ENCODE results near the gene MEX3D. TPM values are rescaled to one million over a fixed set of nuclear protein-coding genes. Genes with fewer than 3 reads are reported as not detected.

MEX3D gene
- total RNA-seq, 4 donors from 2014 or later, result 18.8 to 47.8 (median 28.7) TPM

DNA sequence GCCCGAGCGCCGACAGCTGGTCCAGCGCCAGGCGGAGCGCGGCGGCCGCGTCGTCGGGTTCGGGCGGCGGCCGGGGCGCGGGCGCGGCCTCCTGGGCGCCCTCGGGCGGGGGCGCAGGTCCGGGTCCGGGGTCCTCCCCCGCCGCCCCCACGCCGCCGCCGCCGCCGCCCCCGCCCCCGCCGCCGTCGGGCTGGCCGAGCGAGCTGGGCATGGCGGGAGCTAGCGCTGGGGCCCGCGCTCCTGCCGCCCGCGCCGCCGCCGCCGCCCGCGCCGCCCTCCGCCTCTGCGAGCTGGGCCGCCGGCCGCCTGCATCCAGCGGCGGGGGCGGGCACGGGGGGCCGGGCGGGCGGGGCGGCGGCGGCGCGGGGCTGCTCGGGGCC is 287 bp downstream of the MEX3D start:
- no peak for TF ChIP-seq POLR2A (IDR thresholded peaks at IDR 0.05)
- no peak for TF ChIP-seq EP300 (IDR thresholded peaks at IDR 0.05)
- TF ChIP-seq, protein P1, sequence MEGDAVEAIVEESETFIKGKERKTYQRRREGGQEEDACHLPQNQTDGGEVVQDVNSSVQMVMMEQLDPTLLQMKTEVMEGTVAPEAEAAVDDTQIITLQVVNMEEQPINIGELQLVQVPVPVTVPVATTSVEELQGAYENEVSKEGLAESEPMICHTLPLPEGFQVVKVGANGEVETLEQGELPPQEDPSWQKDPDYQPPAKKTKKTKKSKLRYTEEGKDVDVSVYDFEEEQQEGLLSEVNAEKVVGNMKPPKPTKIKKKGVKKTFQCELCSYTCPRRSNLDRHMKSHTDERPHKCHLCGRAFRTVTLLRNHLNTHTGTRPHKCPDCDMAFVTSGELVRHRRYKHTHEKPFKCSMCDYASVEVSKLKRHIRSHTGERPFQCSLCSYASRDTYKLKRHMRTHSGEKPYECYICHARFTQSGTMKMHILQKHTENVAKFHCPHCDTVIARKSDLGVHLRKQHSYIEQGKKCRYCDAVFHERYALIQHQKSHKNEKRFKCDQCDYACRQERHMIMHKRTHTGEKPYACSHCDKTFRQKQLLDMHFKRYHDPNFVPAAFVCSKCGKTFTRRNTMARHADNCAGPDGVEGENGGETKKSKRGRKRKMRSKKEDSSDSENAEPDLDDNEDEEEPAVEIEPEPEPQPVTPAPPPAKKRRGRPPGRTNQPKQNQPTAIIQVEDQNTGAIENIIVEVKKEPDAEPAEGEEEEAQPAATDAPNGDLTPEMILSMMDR (IDR thresholded peaks at IDR 0.05), result no peak
- no peak for TF ChIP-seq POLR2AphosphoS5 (IDR thresholded peaks at IDR 0.05)
- H3K4me3 ChIP-seq, result peak overlapping the region in 1 of 2 donors; percentile 82
- no peaks in the 10 kb centered on the region for H3K9me3 ChIP-seq
- H3K27me3 ChIP-seq, result no peaks in the 10 kb centered on the region
- peak; percentile 39 for ATAC-seq
- no CpG with 5 or more reads among the region's 73 CpGs for WGBS, 2 donors (ENCODE audit: low coverage in 1 of 2)
- peaks cover 0 to 27% (median 11%) of the 10 kb centered on the region in 3 donors for H3K4me1 ChIP-seq
- no peaks in the 10 kb centered on the region for H3K36me3 ChIP-seq
- peak overlapping the region in 3 of 4 donors; percentile 92 to 93 (median 93) for H3K27ac ChIP-seq

DNA sequence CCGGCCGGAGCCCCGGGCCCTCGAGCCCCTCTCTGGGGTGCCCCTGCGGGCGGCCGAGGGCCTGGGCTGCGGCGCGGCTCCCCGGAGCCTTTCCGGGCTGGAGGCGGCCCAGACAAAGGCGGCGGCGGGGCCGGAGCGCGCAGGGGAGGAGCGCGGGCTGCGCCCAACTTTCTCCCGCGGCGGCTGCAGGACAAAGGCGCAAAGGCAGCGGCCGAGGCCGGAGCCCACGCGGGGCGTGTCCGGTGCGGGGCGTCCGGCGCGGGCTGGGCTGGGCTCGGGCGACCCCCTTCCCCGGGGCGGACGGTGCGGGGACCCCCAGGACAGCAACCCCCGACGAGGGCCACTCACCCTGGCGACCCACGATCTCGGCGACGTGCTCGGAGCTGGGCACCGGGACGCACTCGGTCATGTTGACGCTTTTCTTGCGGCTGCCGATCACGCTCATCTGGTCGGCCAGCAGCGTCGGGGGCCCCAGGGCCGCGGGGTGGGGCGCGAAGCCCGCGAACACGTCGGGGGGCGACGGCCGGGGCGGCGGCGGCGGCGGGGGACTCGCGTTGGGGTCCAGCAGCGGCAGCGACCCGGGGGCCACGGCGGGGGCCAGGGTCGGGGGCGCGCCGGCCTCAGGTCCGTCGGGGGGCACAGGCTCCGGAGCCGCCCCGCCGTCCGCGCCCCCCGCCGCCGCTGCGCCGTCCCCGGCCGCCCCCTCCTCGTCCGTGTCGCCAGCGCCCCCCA is 843 bp downstream of the MEX3D start:
- peak overlapping the region; percentile 45 to 82 for H3K4me3 ChIP-seq
- H3K27me3 ChIP-seq, result no peaks in the 10 kb centered on the region
- H3K27ac ChIP-seq, result peak overlapping the region; percentile 51 to 93 (median 92)
- TF ChIP-seq POLR2A (IDR thresholded peaks at IDR 0.05) (peak in 1 of 2 donors; percentile 24), POLR2AphosphoS5 (IDR thresholded peaks at IDR 0.05) (no peak), EP300 (IDR thresholded peaks at IDR 0.05) (no peak)
- TF ChIP-seq, protein P1 (IDR thresholded peaks at IDR 0.05), result peak in 1 of 4 experiments; percentile 7
- peak; percentile 24 for ATAC-seq
- H3K36me3 ChIP-seq, result peaks cover 0 to 5% of the 10 kb centered on the region in 2 donors
- WGBS, 2 donors (ENCODE audit: low coverage in 1 of 2), result no CpG with 5 or more reads among the region's 108 CpGs
- H3K4me1 ChIP-seq, result peaks cover 0 to 27% (median 11%) of the 10 kb centered on the region in 3 donors
- no peaks in the 10 kb centered on the region for H3K9me3 ChIP-seq

DNA sequence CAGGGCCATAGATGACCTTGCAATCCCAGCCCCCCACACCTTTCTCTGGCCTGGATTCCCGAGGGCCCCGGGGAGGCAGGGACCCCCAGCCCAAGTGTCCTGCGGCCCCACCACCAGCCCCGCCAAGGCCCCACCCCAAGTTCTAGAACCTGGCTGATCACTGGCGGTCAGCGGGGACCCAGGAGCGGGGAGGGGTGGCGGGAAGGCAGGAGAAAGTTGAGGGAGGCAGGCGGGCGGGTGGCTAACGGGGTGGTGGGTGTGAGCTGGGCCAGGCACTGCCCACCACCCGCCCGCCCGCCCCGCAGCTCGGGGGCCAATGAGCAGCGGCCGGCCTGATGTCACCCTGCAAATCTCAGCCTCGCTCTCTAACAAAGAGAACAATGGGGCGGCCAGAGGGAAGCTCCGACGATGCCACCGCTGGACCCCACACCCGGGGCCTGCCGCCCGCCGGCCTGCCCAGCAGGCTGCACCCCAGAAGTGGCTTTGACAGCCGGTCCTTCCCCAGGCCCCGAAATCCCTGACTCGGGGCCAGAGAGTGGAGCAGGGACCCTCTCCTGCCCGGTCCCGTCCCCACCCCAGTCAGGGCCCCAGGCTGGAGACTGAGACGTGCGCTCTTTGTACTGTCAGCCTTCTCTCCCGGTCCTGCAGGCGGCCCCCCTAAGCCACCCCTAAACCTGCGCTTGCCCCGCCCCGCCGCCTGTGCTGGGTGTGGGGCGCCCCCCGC is 1.6 kb downstream of the MEX3D start:
- peak overlapping the region; percentile 51 to 93 (median 92) for H3K27ac ChIP-seq
- no CpG with 5 or more reads among the region's 42 CpGs for WGBS, 2 donors (ENCODE audit: low coverage in 1 of 2)
- peaks cover 0 to 27% (median 11%) of the 10 kb centered on the region in 3 donors for H3K4me1 ChIP-seq
- no peaks in the 10 kb centered on the region for H3K9me3 ChIP-seq
- peak; percentile 77 for ATAC-seq
- no peak for TF ChIP-seq EP300 (IDR thresholded peaks at IDR 0.05)
- peak; percentile 35 for TF ChIP-seq POLR2AphosphoS5 (IDR thresholded peaks at IDR 0.05)
- TF ChIP-seq POLR2A (IDR thresholded peaks at IDR 0.05), result peak; percentile 14 to 45
- TF ChIP-seq, protein P1 (IDR thresholded peaks at IDR 0.05), result no peak
- H3K27me3 ChIP-seq, result no peaks in the 10 kb centered on the region
- peaks cover 0 to 5% of the 10 kb centered on the region in 2 donors for H3K36me3 ChIP-seq
- peak overlapping the region; percentile 45 to 82 for H3K4me3 ChIP-seq

DNA sequence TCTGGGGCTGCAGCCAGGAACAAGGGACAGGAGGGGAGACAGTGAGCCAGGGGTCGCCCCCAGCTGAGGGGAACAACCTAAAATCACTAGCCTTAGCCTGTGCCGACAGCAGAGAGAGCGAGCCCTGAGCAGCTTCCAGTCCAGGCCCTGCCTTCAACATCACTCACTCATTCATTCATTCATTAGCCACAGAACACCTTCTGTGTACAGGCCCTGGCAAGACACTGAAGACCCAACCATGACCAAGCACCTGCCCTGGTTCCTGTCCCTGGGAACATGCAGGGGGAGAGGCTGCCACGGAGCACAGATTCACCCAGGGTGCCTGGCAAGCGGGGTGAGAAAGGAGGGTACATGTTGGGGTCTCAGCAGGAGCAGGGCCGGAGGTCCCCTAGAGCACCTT is 4.9 kb downstream of the MEX3D start:
- no peak overlapping the region for H3K4me3 ChIP-seq
- H3K36me3 ChIP-seq, result peaks cover 0 to 5% of the 10 kb centered on the region in 2 donors
- 80% methylated on average over 1 of the region's 6 CpGs; no CpG with 5 or more reads in 1 of the 2 donors for WGBS, 2 donors (ENCODE audit: low coverage in 1 of 2)
- TF ChIP-seq EP300 (IDR thresholded peaks at IDR 0.05) (no peak), POLR2A (IDR thresholded peaks at IDR 0.05) (no peak)
- H3K27ac ChIP-seq, result no peak overlapping the region
- H3K4me1 ChIP-seq, result peaks cover 0 to 28% (median 6%) of the 10 kb centered on the region in 3 donors
- no peaks in the 10 kb centered on the region for H3K27me3 ChIP-seq
- no peak for ATAC-seq
- H3K9me3 ChIP-seq, result no peaks in the 10 kb centered on the region

DNA sequence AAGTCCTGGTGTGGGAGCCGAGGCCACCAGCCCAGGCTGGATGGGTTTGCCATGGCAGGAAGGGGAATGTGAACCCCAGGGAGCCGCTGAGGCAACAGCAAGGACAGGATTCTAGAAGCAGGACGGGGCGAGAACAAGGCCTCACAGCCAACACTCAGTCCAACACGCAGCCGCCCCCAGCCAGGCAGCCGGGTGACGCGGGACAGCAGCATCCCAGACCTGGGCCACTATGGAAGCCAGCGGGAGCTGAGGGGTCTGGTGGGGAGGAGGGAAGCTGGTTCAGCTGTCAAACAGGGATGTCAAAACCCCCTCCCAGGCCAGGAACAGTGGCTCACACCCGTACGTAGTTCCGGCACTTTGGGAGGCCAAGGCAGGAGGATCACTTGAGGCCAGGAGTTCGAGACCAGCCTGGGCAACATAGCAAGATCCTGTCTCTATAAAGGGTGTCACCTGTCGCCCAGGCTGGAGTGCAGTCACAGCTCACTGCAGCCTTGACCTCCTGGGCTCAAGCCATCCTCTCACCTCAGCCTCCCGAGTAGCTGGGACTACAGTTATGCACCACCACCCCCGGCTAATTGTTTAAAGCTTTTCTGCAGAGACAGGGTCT is 6.8 kb downstream of the MEX3D start:
- Histone ChIP-seq H3K4me1 (peaks cover 0 to 17% (median 6%) of the 10 kb centered on the region in 3 donors), H3K27ac (no peak overlapping the region), H3K4me3 (no peak overlapping the region), H3K9me3 (no peaks in the 10 kb centered on the region), H3K27me3 (no peaks in the 10 kb centered on the region), H3K36me3 (peaks cover 0 to 10% of the 10 kb centered on the region in 2 donors)
- TF ChIP-seq, protein P1 (IDR thresholded peaks at IDR 0.05), result no peak
- TF ChIP-seq EP300 (IDR thresholded peaks at IDR 0.05) (no peak), POLR2AphosphoS5 (IDR thresholded peaks at IDR 0.05) (no peak), POLR2A (IDR thresholded peaks at IDR 0.05) (no peak)
- 88% methylated on average over 8 of the region's 17 CpGs; no CpG with 5 or more reads in 1 of the 2 donors for WGBS, 2 donors (ENCODE audit: low coverage in 1 of 2)
- no peak for ATAC-seq

All from gastroesophageal sphincter (tissue), 4 donors.